ENCODE data around the gene NXPE4.

Gene NXPE4

GRCh38 chr11:114559425-114560310 is 35.9 kb downstream of the NXPE4 start, which contains the start of gene NXPE1:
TSS of gene NXPE1 (minus strand) at chr11:114559881. CDS start at chr11:114551201, 8,680 bp downstream.
- no peak for DNase-seq

DNA sequence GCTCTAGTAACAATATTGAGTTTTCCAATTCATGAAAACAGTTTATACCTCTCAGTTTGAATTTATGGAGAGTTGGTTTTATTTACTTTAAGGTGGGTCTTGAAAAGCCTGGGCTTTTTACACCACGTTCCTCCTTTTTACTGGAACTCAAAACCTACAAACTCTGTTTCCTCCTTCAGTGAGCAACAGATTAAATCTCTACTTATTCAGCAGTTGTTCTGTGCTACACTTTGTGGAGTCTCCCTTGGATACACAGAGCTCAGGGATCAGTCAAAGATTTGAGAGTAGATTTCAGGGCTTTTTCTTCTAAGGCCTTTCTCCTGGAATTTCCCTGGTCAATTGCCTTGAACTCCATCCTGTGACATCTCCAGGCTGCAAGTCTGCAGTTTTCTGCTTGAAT is 39.5 kb downstream of the NXPE4 start:
- no peak for DNase-seq

DNA sequence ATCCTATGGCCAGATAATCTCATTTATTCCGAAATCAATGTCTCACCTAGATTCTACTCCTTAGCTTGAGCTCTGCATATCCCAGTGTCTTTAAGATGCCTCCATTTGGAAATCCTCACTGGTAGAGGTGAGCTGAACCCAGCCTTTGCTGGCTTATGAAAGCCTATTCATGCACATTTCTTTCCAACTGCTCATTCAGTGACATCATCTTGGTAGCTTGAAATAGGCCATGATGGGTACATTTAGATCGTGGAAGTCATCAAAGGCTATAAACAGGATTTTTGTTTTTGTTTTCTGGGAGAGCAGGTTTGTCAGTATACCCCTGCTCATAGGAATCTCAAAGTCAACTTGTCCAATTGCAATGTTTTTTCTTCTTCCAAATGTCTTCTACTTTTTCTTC is 41.9 kb downstream of the NXPE4 start:
- no peak for DNase-seq

DNA sequence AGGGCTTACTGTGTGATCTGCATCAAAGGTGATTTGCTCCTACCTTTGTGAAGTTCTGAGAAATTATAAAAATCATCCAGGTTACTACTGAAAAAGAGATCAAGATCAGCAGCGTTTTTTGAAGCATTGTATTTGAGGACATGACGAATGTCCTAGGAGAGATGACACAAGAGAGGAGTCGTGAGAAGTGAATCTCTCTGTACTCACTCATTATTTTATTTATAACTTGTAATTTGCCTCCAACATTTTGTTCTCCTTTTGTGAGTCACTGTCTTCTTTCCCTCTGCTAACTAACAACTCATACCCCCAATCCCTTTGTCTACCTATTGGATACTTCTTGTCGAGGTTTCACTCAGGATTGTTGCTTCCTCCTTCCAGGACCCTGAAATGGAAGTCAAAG is 44.5 kb downstream of the NXPE4 start:
- no peak for DNase-seq

DNA sequence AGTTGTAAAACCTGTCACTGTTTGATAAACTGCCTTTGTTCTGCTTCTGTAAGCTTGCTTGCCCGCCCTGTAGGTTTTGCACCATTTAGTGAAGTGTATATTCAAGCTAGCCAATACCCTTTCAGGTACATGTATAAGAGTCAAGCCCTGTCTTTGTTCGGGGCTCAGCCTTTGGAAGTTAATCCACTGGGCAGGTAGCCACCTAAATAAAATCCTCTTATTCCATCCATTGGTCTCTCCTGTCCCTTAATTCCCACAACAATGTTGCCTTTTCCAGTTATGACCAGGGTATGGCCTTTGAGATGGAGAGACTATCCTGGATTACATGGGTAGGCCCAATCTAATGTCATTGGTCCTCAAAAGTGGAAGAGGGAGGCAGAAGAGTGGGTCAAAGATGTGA is 69.9 kb downstream of the NXPE4 start:
- DNase-seq: no peak

GRCh38 chr11:114524122-114524521 is 71.5 kb downstream of the NXPE4 start:
- no peak for DNase-seq

DNA sequence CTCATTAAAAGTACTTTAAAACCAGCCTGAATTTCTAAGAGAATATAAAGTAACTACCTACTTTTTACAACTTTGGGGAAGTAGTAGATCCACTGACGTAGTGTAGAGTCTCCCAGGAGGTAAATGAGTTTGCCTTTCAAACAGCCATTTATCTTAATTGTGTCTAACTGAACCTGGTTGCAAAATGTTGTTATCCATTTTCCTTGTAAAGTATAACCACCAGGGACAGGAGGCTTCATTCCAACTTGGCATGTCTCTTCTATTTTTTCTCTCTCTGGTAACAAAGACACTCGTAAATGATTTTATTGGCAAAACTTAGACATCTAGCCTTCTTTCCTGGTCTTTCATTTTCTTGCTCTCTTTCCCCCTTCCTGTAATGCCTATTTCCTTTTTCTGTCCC is 72.8 kb downstream of the NXPE4 start:
- DNase-seq: no peak
